Activated naive CD8-positive, alpha-beta T cell (primary cell): Measurements from ENCODE around the gene TBCD.

Experiments used
- H3K27ac Mint-ChIP-seq: one replicate; pipeline ENCODE4 v1.8.0; 2021; ENCODE audit warnings: mixed read lengths
- H3K27me3 Mint-ChIP-seq: one replicate; pipeline ENCODE4 v1.8.0; 2021; ENCODE audit warnings: mixed read lengths
- H3K36me3 Mint-ChIP-seq: one replicate; pipeline ENCODE4 v1.8.0; 2021; ENCODE audit warnings: mixed read lengths
- H3K4me1 Mint-ChIP-seq: one replicate; pipeline ENCODE4 v1.8.0; 2021; ENCODE audit warnings: low read depth, mixed read lengths
- H3K4me3 Mint-ChIP-seq: one replicate; pipeline ENCODE4 v1.8.0; 2021; ENCODE audit warnings: mild to moderate bottlenecking, mixed read lengths
- H3K9me3 Mint-ChIP-seq: one replicate; pipeline ENCODE4 v1.8.0; 2021; ENCODE audit warnings: low read depth, mixed read lengths

Gene TBCD

DNA sequence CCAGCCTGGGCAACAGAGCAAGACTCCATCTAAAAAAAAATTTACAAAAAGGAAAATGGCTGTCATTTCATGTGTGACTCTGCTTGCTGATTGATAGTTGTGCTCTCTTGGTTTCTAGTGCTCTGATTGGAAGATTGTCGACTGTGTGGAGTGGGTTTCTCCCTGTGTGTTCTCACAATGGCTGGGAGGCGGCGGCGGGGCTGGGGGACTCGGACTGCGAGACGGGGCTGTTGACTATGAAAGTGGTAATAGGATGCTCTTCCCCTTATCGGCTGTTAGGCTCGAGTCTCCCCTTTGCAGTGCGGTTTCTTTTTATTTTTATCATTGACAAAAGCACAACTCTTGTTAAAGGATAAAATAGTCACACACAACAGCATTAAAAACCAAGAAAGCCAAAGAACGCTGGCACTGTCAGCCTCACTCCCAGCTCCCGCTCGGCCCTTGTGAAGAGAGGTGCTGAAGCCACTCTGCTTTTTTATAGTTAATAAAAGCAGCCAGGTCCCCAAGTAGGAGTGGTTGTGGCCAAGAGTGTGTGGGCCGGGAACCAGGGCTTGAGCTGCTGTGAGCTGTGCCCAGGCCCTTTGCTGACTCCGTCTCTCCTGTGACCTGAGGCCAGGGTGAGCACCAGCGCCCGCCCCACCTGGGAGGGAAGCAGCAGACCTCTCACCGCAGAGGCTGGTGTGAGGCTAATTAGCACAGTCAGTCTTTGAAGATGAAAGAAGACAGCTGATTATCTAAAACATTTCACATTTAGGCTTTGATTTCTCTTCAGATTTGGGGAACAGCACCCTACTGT lies 36.5 kb downstream of the TBCD start:
- Mint-ChIP-seq H3K27me3 (no peaks in the 10 kb centered on the region), H3K4me1 (peaks cover 3% of the 10 kb centered on the region), H3K27ac (no peak overlapping the region), H3K36me3 (no peaks in the 10 kb centered on the region), H3K4me3 (no peak overlapping the region), H3K9me3 (no peaks in the 10 kb centered on the region)

DNA sequence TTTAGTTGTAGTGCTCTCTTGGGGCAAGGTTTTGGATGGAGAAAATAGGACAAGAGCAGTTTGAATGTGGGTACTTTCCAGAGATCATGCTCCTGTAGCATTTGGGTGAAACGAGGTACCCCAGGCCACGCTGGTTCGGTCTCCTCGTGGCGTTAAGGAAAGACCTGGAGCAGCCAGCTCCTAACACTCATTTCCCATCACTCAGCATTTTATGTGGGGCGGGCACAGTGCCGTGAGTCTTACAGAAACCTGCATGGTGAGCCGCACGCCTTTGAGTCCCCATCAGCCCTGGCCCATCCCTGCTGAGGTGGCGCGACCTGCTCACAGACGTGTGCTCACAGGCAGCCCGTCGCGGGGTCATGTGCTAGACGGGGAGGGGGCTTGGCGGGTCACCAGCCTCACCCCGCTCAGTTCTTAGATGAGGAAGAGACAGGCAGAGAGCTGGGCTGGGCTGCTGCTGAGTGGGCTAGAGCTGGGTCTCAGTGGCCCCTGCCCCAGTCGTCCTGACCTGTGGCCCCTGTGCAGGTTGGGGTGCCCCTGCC lies 37.3 kb downstream of the TBCD start:
- peaks cover 3% of the 10 kb centered on the region for H3K4me1 Mint-ChIP-seq
- no peak overlapping the region for H3K4me3 Mint-ChIP-seq
- no peak overlapping the region for H3K27ac Mint-ChIP-seq
- H3K36me3 Mint-ChIP-seq: no peaks in the 10 kb centered on the region
- no peaks in the 10 kb centered on the region for H3K9me3 Mint-ChIP-seq
- H3K27me3 Mint-ChIP-seq: no peaks in the 10 kb centered on the region

DNA sequence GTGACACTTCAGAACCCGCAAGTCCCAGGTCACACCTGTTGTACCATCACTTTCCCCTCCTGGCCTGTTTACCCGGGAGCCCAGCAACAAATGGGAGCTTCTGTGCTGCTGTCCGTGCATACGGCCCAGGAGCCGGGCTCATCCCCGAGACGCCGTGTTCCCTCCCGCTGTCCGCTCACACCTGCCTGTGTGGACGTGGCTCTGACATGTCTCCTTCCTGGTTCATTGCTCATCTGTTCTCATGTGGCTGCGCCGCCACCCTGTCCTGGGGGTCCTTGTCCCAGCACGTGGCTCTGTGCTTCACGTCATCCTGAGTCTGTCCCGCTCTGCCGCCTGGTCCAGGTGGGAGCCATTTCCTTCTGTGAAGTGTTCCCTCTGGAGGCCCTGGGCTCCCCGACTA lies 37.9 kb downstream of the TBCD start:
- Mint-ChIP-seq H3K36me3 (no peaks in the 10 kb centered on the region), H3K27ac (no peak overlapping the region), H3K9me3 (no peaks in the 10 kb centered on the region), H3K27me3 (no peaks in the 10 kb centered on the region), H3K4me3 (no peak overlapping the region), H3K4me1 (peaks cover 3% of the 10 kb centered on the region)

DNA sequence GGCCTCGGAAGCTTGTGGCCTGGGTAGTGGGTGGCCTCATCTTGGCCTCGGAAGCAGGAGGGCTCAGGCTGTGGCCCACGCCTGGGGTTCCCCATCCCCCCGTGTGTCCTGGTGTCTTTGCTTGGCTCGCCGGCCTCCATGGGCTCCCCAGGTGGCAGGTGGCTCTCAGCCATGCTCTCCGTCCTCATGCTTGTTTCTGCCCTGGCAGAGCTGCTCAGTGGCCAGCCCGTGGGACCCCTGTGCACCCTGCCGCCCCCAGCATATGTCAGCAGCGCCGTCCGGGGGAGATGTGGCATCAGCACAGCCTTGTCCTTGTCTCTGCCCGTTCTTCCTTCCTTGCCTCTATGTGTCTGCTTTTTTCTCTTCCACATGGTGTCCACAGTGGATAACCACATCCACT lies 38.5 kb downstream of the TBCD start:
- Mint-ChIP-seq H3K4me3 (no peak overlapping the region), H3K27me3 (no peaks in the 10 kb centered on the region), H3K36me3 (no peaks in the 10 kb centered on the region), H3K9me3 (no peaks in the 10 kb centered on the region), H3K4me1 (peaks cover 3% of the 10 kb centered on the region), H3K27ac (no peak overlapping the region)

DNA sequence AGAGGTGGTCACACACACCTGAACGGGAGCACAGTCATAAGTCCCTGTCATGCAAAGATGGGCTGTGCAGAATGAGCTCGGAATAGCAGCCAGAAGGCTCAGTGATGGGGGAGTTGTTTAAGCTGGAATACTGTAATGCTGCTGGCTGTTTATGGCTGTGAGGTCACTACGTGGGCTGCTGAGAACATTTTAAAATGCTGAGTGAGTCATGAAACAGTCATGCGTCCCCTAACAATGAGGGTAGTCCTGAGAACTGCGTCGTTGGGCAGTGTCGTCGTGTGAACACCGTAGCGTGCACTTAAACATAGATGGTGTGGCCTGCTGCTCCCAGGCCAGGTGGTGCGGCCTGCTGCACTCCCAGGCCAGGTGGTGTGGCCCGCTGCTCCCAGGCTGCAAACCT lies 39.7 kb downstream of the TBCD start:
- Mint-ChIP-seq H3K27me3 (no peaks in the 10 kb centered on the region), H3K27ac (no peak overlapping the region), H3K4me3 (no peak overlapping the region), H3K36me3 (no peaks in the 10 kb centered on the region), H3K9me3 (no peaks in the 10 kb centered on the region), H3K4me1 (peaks cover 3% of the 10 kb centered on the region)

DNA sequence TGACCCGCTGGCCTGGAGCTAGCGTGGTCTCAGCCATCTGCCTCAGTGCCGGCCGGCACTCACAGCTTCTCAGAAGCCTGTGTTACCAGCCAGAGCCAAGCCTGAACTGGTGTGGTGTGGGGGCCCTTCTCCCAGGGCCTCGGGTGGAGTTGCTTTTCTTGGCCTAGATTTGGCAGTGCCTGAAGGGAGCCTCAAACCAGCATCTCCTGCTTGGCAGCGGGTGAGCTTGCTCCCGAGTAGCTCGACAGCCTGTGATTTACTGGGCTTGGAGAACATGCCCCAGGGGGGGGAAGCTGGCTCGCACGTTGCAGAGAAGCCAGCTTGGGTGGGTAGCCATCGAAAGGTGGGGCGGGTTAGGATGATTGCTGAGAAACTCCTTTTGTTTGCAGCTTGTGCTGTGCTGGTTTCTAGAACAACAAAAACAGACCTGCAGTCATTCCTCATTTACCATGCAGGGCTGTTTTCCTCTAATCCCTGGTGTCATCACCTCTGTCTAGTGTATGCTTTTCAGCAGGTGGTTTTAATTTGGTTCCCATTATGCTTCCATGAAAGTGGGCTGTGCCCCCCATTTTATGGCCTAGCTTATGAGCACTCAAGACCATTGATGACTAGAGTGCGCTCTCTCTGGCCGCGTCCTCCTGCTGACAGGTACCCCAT lies 42.2 kb downstream of the TBCD start:
- no peaks in the 10 kb centered on the region for H3K36me3 Mint-ChIP-seq
- peaks cover 3% of the 10 kb centered on the region for H3K4me1 Mint-ChIP-seq
- H3K27ac Mint-ChIP-seq: no peak overlapping the region
- no peak overlapping the region for H3K4me3 Mint-ChIP-seq
- H3K9me3 Mint-ChIP-seq: no peaks in the 10 kb centered on the region
- no peaks in the 10 kb centered on the region for H3K27me3 Mint-ChIP-seq

DNA sequence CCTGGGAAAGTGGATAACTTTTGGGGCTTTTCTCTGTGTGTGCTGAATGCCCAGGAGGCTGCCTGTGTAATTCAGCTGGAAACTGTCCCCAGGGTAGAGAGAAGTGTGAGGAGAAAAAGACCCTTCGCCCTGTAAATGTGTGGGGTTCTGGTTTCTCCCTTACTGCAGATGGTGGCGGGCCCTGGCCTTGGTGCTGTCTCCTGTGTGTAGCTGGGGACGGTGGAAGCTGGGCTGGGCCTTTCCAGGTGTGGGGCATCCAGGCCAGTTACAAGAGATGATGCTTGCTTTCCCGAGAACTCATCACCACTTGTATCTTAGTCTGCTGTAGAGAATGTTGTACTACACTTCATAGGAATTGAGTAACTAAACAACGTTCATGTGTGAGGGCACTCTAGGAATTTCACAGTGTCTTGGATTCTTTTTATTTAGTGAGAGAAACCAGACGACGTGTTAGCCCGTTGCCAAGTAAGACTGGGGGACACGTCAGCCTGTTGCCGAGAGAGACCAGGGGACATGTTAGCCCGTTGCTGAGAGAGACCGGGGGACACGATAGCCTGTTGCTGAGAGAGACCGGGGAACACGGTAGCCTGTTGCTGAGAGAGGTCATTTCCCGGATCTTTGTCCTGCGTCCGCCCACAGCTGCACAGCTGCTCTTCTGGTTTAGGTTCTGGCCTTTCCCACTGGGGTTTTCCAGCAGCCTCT lies 43.1 kb downstream of the TBCD start:
- Mint-ChIP-seq H3K4me1 (peaks cover 3% of the 10 kb centered on the region), H3K4me3 (no peak overlapping the region)

DNA sequence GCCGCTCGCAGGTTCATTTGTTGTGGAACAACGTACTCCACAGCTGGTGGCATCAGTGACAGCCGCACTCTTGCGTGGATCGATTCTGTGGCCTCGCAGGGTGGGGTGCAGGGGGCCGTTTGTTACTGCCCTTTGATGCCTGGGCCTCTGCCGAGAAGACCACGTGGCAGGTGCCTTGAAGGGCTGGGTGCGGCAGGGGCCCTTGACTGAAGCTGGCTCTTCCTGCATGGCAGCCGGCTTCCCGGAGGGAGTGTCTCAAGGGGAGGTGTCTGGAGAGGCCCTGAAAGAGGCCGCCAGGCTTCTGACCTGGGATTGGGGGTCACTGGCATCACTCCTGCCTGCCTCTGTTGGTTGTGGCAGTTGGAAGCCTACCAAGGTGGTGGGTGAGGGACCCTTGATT lies 43.8 kb downstream of the TBCD start:
- no peak overlapping the region for H3K27ac Mint-ChIP-seq
- H3K27me3 Mint-ChIP-seq: no peaks in the 10 kb centered on the region
- H3K4me1 Mint-ChIP-seq: peaks cover 3% of the 10 kb centered on the region
- H3K36me3 Mint-ChIP-seq: no peaks in the 10 kb centered on the region
- no peak overlapping the region for H3K4me3 Mint-ChIP-seq
- no peaks in the 10 kb centered on the region for H3K9me3 Mint-ChIP-seq

More for the DNA sequence above, 43.1 kb downstream of the TBCD start:
- Mint-ChIP-seq H3K9me3 (no peaks in the 10 kb centered on the region), H3K36me3 (no peaks in the 10 kb centered on the region), H3K27me3 (no peaks in the 10 kb centered on the region), H3K27ac (no peak overlapping the region)

DNA sequence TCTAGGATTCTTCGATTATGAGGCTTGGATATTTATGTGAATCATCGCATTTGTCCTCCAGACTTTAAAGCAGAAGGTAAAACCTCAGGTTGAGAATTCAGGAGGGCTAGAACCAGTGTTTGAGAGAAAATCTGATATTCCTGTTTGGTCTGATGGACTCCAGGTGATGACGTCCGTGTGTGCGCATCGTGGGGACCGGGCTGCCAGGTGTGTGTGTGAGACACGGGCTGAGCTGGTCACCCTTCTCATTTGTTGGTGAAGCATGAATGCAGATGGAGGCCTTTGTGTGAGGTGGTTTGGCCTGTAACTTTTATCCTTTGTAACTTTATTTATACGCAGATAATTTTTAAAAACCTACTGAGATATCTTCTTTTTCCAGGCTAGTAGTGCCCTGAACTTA lies 45.2 kb downstream of the TBCD start:
- Mint-ChIP-seq H3K9me3 (no peaks in the 10 kb centered on the region), H3K27me3 (no peaks in the 10 kb centered on the region), H3K27ac (no peak overlapping the region), H3K4me1 (peaks cover 3% of the 10 kb centered on the region), H3K36me3 (peaks cover 2% of the 10 kb centered on the region), H3K4me3 (no peak overlapping the region)

DNA sequence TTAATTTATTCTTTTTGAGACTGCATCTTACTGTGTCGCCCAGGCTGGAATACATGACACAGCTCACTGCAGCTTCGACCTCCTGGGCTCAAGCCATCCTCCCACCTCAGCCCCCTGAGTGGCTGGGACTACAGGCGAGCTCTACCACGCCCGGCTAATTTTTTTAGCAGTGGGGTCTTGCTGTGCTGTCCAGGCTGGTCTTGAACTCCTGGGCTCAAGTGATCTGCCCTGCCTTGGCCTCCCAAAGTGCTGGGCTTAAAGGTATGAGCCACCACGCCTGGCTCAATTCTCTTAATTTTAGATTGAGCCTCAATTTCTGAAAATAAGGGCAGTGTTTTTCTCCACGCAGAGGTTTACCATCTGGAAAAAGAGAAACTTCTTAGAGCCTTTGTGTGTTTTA lies 46.9 kb downstream of the TBCD start:
- Mint-ChIP-seq H3K4me3 (no peak overlapping the region), H3K9me3 (no peaks in the 10 kb centered on the region), H3K27ac (no peak overlapping the region), H3K4me1 (peaks cover 5% of the 10 kb centered on the region), H3K36me3 (peaks cover 2% of the 10 kb centered on the region), H3K27me3 (no peaks in the 10 kb centered on the region)

DNA sequence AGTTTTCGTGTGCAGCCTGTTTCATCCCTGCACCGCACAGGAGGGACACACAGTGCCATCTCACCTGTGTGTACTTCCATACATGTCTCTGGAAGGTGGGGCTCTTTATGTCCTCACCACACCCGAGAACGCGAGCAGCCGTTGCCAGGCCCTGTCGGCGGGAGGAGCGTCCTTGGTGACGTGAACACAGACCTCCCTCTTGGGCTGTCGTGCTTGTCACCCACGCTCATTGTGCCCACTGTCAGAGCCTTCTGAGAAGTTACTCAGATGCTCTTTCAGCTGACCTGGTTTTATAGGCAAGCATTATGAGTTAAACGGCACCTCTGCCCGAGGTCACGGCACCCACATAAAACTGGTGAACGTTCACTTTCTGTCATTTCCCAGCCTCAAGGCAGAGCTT lies 47.7 kb downstream of the TBCD start:
- Mint-ChIP-seq H3K27me3 (no peaks in the 10 kb centered on the region), H3K4me1 (peaks cover 5% of the 10 kb centered on the region), H3K9me3 (no peaks in the 10 kb centered on the region), H3K27ac (no peak overlapping the region), H3K36me3 (peaks cover 2% of the 10 kb centered on the region), H3K4me3 (no peak overlapping the region)

DNA sequence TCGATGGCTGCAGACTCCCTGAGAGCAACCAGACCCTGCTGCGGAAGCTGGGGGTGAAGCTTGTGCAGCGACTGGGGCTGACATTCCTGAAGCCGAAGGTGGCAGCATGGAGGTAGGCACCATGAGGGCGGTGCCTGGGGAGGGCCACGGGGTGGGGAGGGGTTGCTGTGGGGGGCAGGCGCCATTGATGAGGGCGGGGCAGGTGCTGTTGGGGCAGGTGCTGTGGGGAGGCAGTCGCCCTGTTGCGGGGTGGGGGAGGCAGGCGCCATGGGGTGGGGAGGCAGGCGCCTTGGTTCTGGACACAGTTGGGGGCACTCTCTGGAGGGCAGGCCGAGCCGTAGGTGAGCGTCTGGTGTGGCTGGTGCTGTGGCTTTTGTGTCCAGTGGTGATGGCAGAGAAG lies 49.0 kb downstream of the TBCD start:
- Mint-ChIP-seq H3K27me3 (no peaks in the 10 kb centered on the region), H3K36me3 (peaks cover 2% of the 10 kb centered on the region), H3K4me1 (peaks cover 5% of the 10 kb centered on the region), H3K27ac (peak overlapping the region; percentile 74), H3K9me3 (no peaks in the 10 kb centered on the region), H3K4me3 (no peak overlapping the region)

DNA sequence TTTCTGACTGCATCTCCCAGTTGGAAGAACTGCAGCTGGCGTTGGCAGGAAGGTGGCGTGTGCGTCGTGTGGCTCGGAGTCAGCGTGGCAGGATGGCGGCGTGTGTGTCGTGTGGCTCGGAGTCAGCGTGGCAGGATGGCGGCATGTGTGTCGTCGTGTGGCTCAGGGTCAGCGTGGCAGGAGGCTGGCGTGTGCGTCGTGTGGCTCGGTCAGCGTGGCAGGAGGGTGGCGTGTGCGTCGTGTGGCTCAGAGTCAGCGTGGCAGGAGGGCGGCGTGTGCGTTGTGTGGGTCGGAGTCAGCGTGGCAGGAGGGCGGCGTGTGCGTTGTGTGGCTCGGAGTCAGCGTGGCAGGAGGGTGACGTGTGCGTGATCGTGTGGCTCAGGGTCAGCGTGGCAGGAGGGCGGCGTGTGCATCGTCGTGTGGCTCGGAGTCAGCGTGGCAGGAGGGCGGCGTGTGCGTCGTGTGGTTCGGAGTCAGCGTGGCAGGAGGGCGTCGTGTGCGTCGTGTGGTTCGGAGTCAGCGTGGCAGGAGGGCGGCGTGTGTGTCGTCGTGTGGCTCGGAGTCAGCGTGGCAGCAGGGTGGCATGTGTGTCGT lies 49.6 kb downstream of the TBCD start:
- peaks cover 2% of the 10 kb centered on the region for H3K36me3 Mint-ChIP-seq
- H3K4me3 Mint-ChIP-seq: no peak overlapping the region
- peaks cover 5% of the 10 kb centered on the region for H3K4me1 Mint-ChIP-seq
- no peaks in the 10 kb centered on the region for H3K27me3 Mint-ChIP-seq
- H3K27ac Mint-ChIP-seq: peak overlapping the region; percentile 74
- no peaks in the 10 kb centered on the region for H3K9me3 Mint-ChIP-seq

DNA sequence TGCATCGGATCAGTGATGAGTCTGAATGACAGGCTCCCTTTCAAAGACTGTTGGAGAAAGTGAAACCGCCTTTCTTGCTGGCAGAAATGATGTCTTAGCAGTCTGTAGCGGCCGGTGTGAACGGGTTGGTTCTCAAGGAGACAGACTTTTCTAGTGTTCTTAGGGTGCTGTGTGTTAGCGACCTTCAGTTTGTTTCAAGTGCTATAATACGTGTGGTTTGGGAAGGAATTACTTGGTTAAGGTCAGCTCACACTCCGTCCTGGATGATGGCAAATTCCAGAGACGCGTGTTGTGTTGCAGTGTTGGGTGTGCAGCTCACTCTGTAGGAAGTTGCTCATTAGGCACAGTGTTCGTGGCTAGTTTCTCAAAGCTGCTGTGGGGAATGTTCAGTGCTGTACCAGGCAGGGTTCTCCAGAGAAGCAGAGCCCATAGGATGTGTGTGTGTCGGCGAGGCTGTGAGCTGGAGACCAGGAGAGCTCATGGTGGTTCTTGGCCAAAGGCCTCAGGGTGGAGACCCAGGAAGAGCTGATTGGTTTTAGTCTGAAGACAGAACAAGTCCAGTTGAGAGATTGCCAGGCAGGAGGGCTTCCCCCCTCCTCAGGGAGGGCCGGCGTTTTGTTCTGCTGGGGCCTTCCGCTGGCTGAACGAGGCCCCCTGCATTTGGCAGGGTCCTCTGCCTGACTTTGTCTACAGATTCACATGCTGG lies 50.4 kb downstream of the TBCD start:
- H3K27ac Mint-ChIP-seq: no peak overlapping the region
- no peak overlapping the region for H3K4me3 Mint-ChIP-seq
- H3K27me3 Mint-ChIP-seq: no peaks in the 10 kb centered on the region
- H3K36me3 Mint-ChIP-seq: peaks cover 2% of the 10 kb centered on the region
- no peaks in the 10 kb centered on the region for H3K9me3 Mint-ChIP-seq
- peaks cover 5% of the 10 kb centered on the region for H3K4me1 Mint-ChIP-seq
